ENCODE measurements around the gene TSHZ2. TPM values are rescaled to one million over a fixed set of nuclear protein-coding genes. Genes with fewer than 3 reads are reported as not detected.
"Not testable (repeated sequence)": the region's sequence is repeated elsewhere in the genome, so short reads cannot be mapped to it uniquely, and the experiment has no call there.

TSHZ2 gene
- total RNA-seq, 1 experiment from 2014 or later: 0.05 TPM

GRCh38 chr20:53494753-53495152 is 522.6 kb downstream of the TSHZ2 start:
- DNase-seq (ENCODE audit: low spot score): no peak

GRCh38 chr20:53495398-53496092 is 523.4 kb downstream of the TSHZ2 start:
- DNase-seq (ENCODE audit: low spot score): no peak

GRCh38 chr20:53497246-53497645 is 525.1 kb downstream of the TSHZ2 start:
- no peak for DNase-seq (ENCODE audit: low spot score)

GRCh38 chr20:53498341-53498740 is 526.2 kb downstream of the TSHZ2 start:
- no peak for DNase-seq (ENCODE audit: low spot score)

GRCh38 chr20:53500651-53501050 is 528.5 kb downstream of the TSHZ2 start:
- DNase-seq (ENCODE audit: low spot score): no peak

GRCh38 chr20:53502820-53503219 is 530.7 kb downstream of the TSHZ2 start:
- DNase-seq (ENCODE audit: low spot score): no peak

- DNase-seq (ENCODE audit: low spot score): no peak
These were observed 531.4 kb downstream of the TSHZ2 start for GRCh38 chr20:53503517-53503919.

- not testable (repeated sequence) for DNase-seq (ENCODE audit: low spot score)
These were observed 531.9 kb downstream of the TSHZ2 start for GRCh38 chr20:53504106-53504505.

- no peak for DNase-seq (ENCODE audit: low spot score)
These were observed 538.1 kb downstream of the TSHZ2 start for GRCh38 chr20:53510262-53510661.

GRCh38 chr20:53510704-53511103 is 538.5 kb downstream of the TSHZ2 start:
- DNase-seq (ENCODE audit: low spot score): no peak

GRCh38 chr20:53512076-53512475 is 539.9 kb downstream of the TSHZ2 start:
- no peak for DNase-seq (ENCODE audit: low spot score)

- no peak for DNase-seq (ENCODE audit: low spot score)
These were observed 541.0 kb downstream of the TSHZ2 start for GRCh38 chr20:53513168-53513488.

GRCh38 chr20:53513489-53514298 is 541.5 kb downstream of the TSHZ2 start:
- no peak for DNase-seq (ENCODE audit: low spot score)

GRCh38 chr20:53515749-53516148 is 543.6 kb downstream of the TSHZ2 start:
- no peak for DNase-seq (ENCODE audit: low spot score)

GRCh38 chr20:53517146-53517545 is 545.0 kb downstream of the TSHZ2 start:
- peak; percentile 25 for DNase-seq (ENCODE audit: low spot score)

- not testable (repeated sequence) for DNase-seq (ENCODE audit: low spot score)
These were observed 549.3 kb downstream of the TSHZ2 start for GRCh38 chr20:53521421-53521820.

- DNase-seq (ENCODE audit: low spot score): no peak
These were observed 549.9 kb downstream of the TSHZ2 start for GRCh38 chr20:53522026-53522425.

- DNase-seq (ENCODE audit: low spot score): no peak
These were observed 550.5 kb downstream of the TSHZ2 start for GRCh38 chr20:53522696-53523095.

GRCh38 chr20:53523615-53524014 is 551.5 kb downstream of the TSHZ2 start:
- not testable (repeated sequence) for DNase-seq (ENCODE audit: low spot score)

GRCh38 chr20:53524589-53525312 is 552.6 kb downstream of the TSHZ2 start:
- no peak for DNase-seq (ENCODE audit: low spot score)

GRCh38 chr20:53527196-53527595 is 555.0 kb downstream of the TSHZ2 start:
- no peak for DNase-seq (ENCODE audit: low spot score)

GRCh38 chr20:53529658-53530057 is 557.5 kb downstream of the TSHZ2 start:
- no peak for DNase-seq (ENCODE audit: low spot score)

Measured in HT-29 (cell line).